T-helper 17 cell (primary cell): ENCODE measurements around the gene ZFAND4. TPM values are rescaled to one million over a fixed set of nuclear protein-coding genes. Genes with fewer than 3 reads are reported as not detected.

ENCODE experiments used
- ATAC-seq: fragments of 150-1000 bp; cut with Tn5 transposase; 2 replicates; pipeline ENCODE4 v1.10.0; 2021; ENCODE audit warnings: mild to moderate bottlenecking, moderate library complexity
- DNase-seq, 3 donors: peaks; one replicate each; pipeline versions ENCODE4 v3.0.0 to v3.0.0-alpha.2; 2020 to 2021
- H3K9me3 ChIP-seq: one replicate; pipeline ENCODE4 v1.7.0; 2013; ENCODE audit warnings: low read length, mild to moderate bottlenecking; ENCODE audit not compliant: control insufficient read depth, poor library complexity, severe bottlenecking
- H3K27ac Mint-ChIP-seq: one replicate; pipeline ENCODE4 v1.8.0; 2022; ENCODE audit warnings: mild to moderate bottlenecking, moderate library complexity, mixed read lengths
- H3K27me3 Mint-ChIP-seq: one replicate; pipeline ENCODE4 v1.8.0; 2022; ENCODE audit warnings: mixed read lengths
- H3K36me3 Mint-ChIP-seq: one replicate; pipeline ENCODE4 v1.8.0; 2022; ENCODE audit warnings: low read depth, mixed read lengths
- H3K4me1 Mint-ChIP-seq: one replicate; pipeline ENCODE4 v1.8.0; 2022; ENCODE audit warnings: mild to moderate bottlenecking, mixed read lengths
- H3K4me3 Mint-ChIP-seq: one replicate; pipeline ENCODE4 v1.8.0; 2022; ENCODE audit warnings: mild to moderate bottlenecking, moderate library complexity, mixed read lengths
- total RNA-seq, 4 donors: library from RNA in 2 of 4; stranded (reverse) in 2 of 4; gene quantifications; one replicate each; pipeline ENCODE4 v1.2.3 and lab custom pipeline; 2022 to 2026

ZFAND4 gene
- total RNA-seq, 2 donors from 2014 or later: 26.2 to 28.3 TPM

DNA sequence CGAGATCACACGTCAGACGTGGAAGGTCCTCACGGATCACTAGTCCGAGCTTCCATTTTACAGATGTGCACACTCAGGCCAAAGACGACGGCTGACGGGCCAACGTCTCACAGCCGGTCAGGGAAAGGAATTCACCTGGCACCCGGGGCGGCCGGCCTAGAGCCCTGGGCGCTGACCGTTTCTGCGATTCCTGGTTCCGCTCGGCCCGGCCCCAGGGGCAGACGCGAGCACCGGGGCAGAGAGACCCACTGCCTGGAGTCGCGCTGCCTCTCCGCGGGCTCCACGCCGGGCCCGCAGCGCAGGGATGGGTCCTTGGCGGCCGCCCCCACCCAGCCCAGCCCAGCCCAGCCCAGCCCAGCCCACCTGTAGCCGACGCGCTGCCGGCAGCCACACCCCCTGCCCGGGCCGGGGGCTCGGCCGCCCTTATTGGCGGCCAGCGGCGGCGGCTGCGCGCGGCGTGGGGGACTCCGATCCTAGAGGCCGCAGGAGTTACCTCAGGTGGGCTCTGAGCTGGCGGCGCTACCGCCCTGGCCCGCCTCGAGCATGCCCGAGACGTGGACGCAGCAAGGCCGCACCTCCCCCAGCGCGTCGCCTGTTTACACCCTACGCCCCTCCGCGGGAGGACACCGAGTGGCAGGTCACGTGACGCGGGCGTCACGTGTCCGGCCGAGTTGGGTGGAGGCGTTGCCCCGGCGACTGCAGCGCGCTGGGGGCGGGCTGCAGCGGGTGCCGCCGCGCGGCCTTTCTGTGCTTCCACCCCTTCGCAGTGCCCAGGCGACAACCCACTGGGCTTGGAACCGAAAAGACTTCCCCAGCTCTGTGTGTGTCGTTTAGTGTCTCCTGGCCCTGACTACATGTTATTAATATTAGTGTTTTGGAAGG lies 78.1 kb downstream of the ZFAND4 start:
- ATAC-seq: peak; percentile 93
- peaks cover 30% of the 10 kb centered on the region for H3K4me1 Mint-ChIP-seq

DNA sequence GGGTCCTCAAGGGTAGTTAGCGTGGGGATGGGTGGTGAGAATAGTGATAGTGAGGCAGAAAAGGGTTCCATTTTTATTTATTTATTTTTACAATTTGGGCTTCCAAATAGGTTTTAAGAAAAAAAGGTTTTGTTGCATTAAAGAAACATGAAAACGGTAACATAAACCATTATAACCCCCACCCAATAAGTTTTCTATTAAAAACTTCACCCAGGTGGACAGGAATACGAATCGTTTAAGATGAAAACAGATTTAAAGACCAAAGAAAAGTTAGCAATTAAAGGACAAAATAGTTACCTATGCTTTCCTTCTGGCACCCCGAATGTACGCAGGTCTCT lies 78.7 kb downstream of the ZFAND4 start:
- Mint-ChIP-seq H3K27ac (peak overlapping the region; percentile 89), H3K4me1 (peaks cover 30% of the 10 kb centered on the region), H3K36me3 (peaks cover 5% of the 10 kb centered on the region), H3K4me3 (peak overlapping the region; percentile 89), H3K27me3 (no peaks in the 10 kb centered on the region)
- DNase-seq (no peak), ATAC-seq (no peak)
- H3K9me3 ChIP-seq: no peaks in the 10 kb centered on the region

More for the DNA sequence above, 78.1 kb downstream of the ZFAND4 start:
- DNase-seq: peak; percentile 83 to 88 (median 85)
- H3K27ac Mint-ChIP-seq: peak overlapping the region; percentile 89
- H3K9me3 ChIP-seq: no peaks in the 10 kb centered on the region
- H3K27me3 Mint-ChIP-seq: no peaks in the 10 kb centered on the region
- peaks cover 5% of the 10 kb centered on the region for H3K36me3 Mint-ChIP-seq
- peak overlapping the region; percentile 89 for H3K4me3 Mint-ChIP-seq

DNA sequence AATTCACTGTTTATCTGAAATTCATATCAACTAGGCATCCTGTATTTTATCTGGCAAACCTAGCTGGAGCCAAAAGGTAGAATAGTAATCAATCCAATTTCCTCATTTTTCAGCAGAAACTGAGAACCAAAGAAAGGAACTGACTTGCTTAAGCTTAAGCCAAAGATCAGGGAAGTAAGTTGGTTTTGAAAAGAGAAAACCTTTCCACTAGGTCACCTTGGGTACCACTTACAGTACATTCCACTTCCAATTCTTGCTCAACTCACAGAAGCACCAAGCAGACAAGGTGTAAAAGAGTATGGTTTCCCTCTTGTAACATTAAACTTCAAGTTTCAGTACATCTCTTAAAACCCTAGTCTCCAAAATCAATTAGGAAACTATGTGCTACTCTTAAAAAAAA lies 79.6 kb downstream of the ZFAND4 start:
- Mint-ChIP-seq H3K27me3 (no peaks in the 10 kb centered on the region), H3K4me3 (peak overlapping the region; percentile 89), H3K36me3 (peaks cover 5% of the 10 kb centered on the region), H3K27ac (peak overlapping the region; percentile 89), H3K4me1 (peaks cover 30% of the 10 kb centered on the region)
- H3K9me3 ChIP-seq: no peaks in the 10 kb centered on the region
- no peak for DNase-seq
- ATAC-seq: no peak

DNA sequence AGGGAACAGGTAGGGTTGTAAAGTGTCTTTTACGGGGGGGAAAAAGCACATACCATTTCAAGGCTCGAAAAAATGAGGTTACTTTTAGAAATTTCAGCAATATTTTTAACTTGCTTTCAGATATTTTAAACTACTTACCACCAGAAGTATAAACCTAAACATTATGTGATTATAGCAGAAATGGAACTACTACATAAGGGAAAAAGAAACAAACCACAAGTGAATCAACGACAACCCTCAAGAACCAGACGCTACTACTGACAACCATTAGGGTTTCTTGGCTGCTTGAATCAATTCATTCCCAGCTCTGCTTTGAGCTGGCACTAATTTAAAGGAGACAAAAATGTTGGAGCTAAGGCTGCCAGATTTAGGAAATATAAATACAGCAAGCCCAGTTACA lies 80.1 kb downstream of the ZFAND4 start:
- H3K36me3 Mint-ChIP-seq: peaks cover 5% of the 10 kb centered on the region
- no peaks in the 10 kb centered on the region for H3K9me3 ChIP-seq
- peaks cover 30% of the 10 kb centered on the region for H3K4me1 Mint-ChIP-seq
- H3K4me3 Mint-ChIP-seq: peak overlapping the region; percentile 31
- no peaks in the 10 kb centered on the region for H3K27me3 Mint-ChIP-seq
- peak overlapping the region; percentile 89 for H3K27ac Mint-ChIP-seq
- DNase-seq: no peak
- no peak for ATAC-seq

DNA sequence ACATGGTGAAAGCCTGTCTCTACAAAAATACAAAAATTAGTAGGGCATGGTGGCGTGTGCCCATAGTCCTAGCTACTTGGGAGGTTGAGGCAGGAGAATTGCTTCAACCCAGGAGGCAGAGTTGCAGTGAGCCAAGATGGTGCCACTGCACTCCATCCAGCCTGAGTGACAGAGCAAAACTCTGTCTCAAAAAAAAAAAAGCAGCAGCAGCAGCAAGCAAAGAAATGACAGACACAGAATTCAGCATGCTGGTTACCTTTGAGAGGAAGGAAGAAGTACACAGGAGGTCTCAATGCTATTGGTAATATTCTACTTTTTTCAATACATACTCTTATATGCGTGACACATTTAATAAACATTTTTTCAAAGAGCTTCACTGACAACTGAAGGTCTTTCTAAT lies 81.3 kb downstream of the ZFAND4 start:
- Mint-ChIP-seq H3K4me3 (peak overlapping the region; percentile 62), H3K27ac (peak overlapping the region; percentile 46), H3K4me1 (peaks cover 30% of the 10 kb centered on the region), H3K27me3 (no peaks in the 10 kb centered on the region), H3K36me3 (peaks cover 8% of the 10 kb centered on the region)
- no peaks in the 10 kb centered on the region for H3K9me3 ChIP-seq
- DNase-seq (no peak), ATAC-seq (no peak)

DNA sequence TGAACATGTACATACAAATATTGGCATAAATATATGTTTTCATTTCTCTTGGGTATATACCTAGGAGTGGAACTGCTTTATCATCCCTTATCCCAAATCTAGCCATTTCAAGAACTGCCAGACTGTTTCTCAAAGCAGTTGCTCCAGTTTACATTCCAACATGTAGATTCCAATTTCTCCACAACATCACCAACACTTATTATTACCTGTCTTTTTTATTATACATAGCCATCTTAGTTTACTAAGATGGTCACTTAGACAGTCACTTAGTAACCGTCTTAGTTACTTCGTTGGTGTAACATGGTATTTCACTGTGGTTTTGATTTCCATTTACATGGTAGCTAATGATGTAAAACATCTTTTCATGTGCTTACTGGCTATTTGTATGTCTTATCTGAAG lies 82.7 kb downstream of the ZFAND4 start:
- peaks cover 27% of the 10 kb centered on the region for H3K4me1 Mint-ChIP-seq
- no peak for ATAC-seq

DNA sequence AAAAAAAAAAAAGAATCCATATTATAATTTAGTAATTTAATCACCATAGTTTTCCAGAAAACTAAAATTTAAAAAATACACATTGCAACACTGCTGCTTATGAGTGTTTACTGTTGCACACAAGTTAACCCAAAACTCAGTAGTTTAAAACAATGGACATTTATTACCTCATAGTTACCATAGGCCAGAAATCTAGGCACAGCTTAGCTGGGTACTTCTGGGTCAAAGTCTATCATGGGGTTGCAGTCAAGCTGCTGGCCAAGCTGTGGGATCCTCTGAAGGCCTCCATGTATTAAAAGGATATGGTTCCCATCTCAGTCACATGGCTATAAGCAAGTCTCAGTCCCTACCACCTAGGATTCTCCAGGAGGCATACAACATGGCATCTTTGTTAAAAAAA lies 83.6 kb downstream of the ZFAND4 start:
- no peak for DNase-seq
- no peak overlapping the region for H3K4me3 Mint-ChIP-seq
- no peak for ATAC-seq
- no peaks in the 10 kb centered on the region for H3K9me3 ChIP-seq
- no peaks in the 10 kb centered on the region for H3K27me3 Mint-ChIP-seq
- H3K4me1 Mint-ChIP-seq: peaks cover 27% of the 10 kb centered on the region
- peaks cover 11% of the 10 kb centered on the region for H3K36me3 Mint-ChIP-seq
- H3K27ac Mint-ChIP-seq: no peak overlapping the region

More for the DNA sequence above, 82.7 kb downstream of the ZFAND4 start:
- no peaks in the 10 kb centered on the region for H3K27me3 Mint-ChIP-seq
- H3K27ac Mint-ChIP-seq: no peak overlapping the region
- no peak for DNase-seq
- H3K9me3 ChIP-seq: no peaks in the 10 kb centered on the region
- H3K4me3 Mint-ChIP-seq: no peak overlapping the region
- H3K36me3 Mint-ChIP-seq: peaks cover 11% of the 10 kb centered on the region

DNA sequence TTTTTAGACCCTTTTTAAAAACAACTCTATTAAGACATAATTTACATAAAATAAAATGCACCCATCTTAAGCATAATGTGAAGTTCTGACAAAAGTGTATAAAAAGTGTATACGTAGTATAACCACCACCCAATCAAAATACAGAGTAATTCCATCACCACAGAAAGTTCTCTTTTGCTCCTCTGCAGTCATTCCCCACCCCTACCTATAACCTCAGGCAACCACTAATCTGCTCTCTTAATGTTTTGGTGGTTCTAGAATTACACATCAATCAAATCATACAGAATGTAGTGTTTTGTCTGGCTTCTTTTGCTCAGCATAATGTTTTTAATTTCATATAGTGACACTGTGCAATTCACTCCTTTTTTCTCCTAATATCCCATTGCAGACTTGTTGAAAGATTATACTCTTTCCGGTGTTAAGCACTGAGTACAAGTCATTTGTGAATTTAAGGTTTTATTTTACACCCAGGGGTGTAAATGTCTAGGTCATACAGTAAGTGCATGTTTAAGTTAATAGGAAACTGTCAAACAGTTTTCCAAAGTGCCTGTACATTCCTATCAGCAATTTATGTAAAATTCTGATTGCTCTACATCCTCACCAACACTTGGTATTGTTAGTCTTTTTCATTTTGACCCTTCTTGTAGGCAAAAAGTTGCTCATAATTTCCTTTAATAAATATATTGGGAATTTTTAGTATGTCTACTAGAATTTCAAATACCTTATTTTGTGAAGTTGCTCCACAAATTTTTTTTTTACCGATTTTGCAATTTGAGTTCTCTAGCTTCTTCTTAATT lies 86.3 kb downstream of the ZFAND4 start:
- H3K27ac Mint-ChIP-seq: no peak overlapping the region
- H3K27me3 Mint-ChIP-seq: no peaks in the 10 kb centered on the region
- H3K9me3 ChIP-seq: no peaks in the 10 kb centered on the region
- no peak for ATAC-seq
- no peak overlapping the region for H3K4me3 Mint-ChIP-seq
- H3K36me3 Mint-ChIP-seq: peaks cover 7% of the 10 kb centered on the region
- peaks cover 14% of the 10 kb centered on the region for H3K4me1 Mint-ChIP-seq
- DNase-seq: no peak

- no peak overlapping the region for H3K4me3 Mint-ChIP-seq
- ATAC-seq (no peak), DNase-seq (no peak)
- H3K9me3 ChIP-seq: no peaks in the 10 kb centered on the region
- no peak overlapping the region for H3K27ac Mint-ChIP-seq
- peaks cover 24% of the 10 kb centered on the region for H3K4me1 Mint-ChIP-seq
- H3K27me3 Mint-ChIP-seq: no peaks in the 10 kb centered on the region
- peaks cover 7% of the 10 kb centered on the region for H3K36me3 Mint-ChIP-seq
Measured at GRCh38 chr10:45585131-45585530, 87.4 kb downstream of the ZFAND4 start.

DNA sequence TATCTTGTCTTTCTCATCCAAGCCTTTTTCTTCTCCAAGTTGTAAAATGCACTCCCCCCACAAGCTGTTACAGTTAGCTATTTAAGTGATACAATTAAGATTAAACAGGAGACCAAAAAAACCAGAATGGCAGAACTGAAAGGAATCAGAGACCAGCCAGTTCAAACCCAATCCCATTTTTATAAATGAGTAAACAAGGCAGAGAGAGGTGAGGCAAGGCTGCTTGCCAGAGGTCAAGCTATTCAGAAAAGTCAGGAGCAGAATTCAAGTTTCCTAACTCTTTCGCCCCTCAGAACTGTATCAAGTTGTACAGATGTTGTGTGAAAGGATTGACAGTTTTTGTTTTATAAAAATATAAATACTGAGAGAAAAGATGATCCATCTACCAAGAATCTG lies 90.2 kb downstream of the ZFAND4 start:
- no peaks in the 10 kb centered on the region for H3K9me3 ChIP-seq
- H3K4me1 Mint-ChIP-seq: peaks cover 32% of the 10 kb centered on the region
- DNase-seq (no peak), ATAC-seq (no peak)
- H3K27me3 Mint-ChIP-seq: no peaks in the 10 kb centered on the region
- H3K4me3 Mint-ChIP-seq: no peak overlapping the region
- H3K36me3 Mint-ChIP-seq: peaks cover 6% of the 10 kb centered on the region
- H3K27ac Mint-ChIP-seq: peak overlapping the region; percentile 99

DNA sequence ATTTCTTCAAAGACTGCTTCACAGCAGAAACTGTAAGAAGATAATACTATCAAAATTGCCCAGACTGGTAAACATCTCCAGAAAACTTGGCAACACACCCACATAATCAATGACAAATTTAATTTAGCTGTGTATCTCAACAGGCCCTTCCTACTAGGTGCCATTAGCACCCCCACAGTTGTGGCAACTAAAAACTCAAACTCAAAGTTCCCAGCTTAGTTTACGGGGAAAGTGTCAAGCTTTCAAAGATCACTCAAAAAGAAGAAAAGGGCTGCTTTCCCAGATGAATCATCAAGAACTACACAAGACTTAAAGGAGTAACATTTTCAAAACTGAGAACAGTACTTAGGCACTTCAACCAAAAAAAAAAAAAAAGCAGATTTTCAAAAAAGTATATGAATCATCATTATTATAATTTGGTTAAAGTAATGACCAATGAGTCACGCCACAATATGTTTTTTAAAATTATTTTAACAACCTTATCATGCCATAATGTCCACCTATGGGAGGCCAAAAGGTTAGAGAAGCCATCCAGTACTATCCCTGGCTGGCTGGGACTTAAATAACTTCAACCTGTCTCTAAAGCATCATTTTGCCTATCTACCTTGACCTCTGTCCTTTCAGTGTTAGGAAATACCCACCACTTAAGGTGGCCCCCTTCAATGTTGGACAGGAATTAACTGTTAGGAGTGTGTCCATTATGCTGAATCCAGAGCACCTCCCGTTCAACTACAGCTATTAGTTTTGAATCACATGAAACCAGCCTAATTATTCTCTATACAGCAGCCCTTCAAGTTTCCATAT lies 90.8 kb downstream of the ZFAND4 start:
- H3K36me3 Mint-ChIP-seq: peaks cover 3% of the 10 kb centered on the region
- H3K9me3 ChIP-seq: no peaks in the 10 kb centered on the region
- H3K4me1 Mint-ChIP-seq: peaks cover 35% of the 10 kb centered on the region
- DNase-seq (no peak), ATAC-seq (no peak)
- H3K4me3 Mint-ChIP-seq: peak overlapping the region; percentile 12
- H3K27ac Mint-ChIP-seq: peak overlapping the region; percentile 99
- H3K27me3 Mint-ChIP-seq: no peaks in the 10 kb centered on the region

GRCh38 chr10:45581216-45581549 lies 91.4 kb downstream of the ZFAND4 start:
- peaks cover 35% of the 10 kb centered on the region for H3K4me1 Mint-ChIP-seq
- H3K4me3 Mint-ChIP-seq: peak overlapping the region; percentile 97
- DNase-seq: no peak
- no peaks in the 10 kb centered on the region for H3K9me3 ChIP-seq
- no peaks in the 10 kb centered on the region for H3K27me3 Mint-ChIP-seq
- H3K36me3 Mint-ChIP-seq: peaks cover 3% of the 10 kb centered on the region
- peak; percentile 70 for ATAC-seq
- peak overlapping the region; percentile 99 for H3K27ac Mint-ChIP-seq
